HTR-8/SVneo (cell line): Measurements from ENCODE around the gene TEX19.
A peak's percentile ranks its signal among the peaks of the same experiment; 100 is the strongest.
"Not testable (repeated sequence)": the region's sequence is repeated elsewhere in the genome, so short reads cannot be mapped to it uniquely, and the experiment has no call there.

Experiments used
- DNase-seq: peaks from one replicate; pipeline ENCODE4 v3.0.0; 2011; ENCODE audit warnings: low spot score, mixed read lengths; ENCODE audit not compliant: insufficient read length
- FAIRE-seq: peaks from 2 replicates; lab custom pipeline; 2011; peaks lifted over from hg19 to GRCh38; lab: Jason Lieb, UNC

Gene TEX19

GRCh38 chr17:82373072-82373452, 14.0 kb downstream of the TEX19 start:
- not testable (repeated sequence) for FAIRE-seq, DNase-seq

DNA sequence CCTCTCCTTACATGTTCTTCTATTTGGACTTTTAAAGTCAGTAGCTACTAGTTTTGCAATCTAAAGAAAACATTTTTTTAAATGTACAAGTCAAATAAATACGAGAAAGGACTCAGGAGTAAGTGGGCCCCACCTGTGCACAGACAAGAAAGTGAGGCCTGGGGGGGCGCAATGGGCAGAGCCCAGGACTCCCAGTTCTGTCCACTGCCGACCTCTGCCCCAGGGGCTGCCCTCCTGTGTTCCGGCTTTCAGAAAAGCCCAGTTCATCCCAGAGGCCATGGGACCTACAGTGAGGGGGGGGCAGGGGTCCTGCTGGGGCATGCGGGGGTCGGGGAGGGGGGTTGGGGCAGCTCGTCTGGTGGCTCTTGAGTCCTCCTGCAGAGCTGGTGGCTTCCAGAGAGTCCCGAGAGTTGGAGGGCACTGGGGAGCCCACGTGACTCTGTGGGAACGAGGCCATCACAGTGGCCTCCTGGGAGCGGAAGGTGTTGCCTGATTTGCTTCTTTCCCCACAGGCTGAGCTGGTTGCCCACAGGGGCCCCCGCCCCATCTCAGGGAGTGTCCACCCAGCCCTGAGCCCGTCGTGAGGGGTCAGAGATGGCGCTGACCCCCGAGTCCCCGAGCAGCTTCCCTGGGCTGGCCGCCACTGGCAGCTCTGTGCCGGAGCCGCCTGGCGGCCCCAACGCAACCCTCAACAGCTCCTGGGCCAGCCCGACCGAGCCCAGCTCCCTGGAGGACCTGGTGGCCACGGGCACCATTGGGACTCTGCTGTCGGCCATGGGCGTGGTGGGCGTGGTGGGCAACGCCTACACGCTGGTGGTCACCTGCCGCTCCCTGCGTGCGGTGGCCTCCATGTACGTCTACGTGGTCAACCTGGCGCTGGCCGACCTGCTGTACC, 14.9 kb downstream of the TEX19 start:
- DNase-seq (no peak), FAIRE-seq (no peak)

DNA sequence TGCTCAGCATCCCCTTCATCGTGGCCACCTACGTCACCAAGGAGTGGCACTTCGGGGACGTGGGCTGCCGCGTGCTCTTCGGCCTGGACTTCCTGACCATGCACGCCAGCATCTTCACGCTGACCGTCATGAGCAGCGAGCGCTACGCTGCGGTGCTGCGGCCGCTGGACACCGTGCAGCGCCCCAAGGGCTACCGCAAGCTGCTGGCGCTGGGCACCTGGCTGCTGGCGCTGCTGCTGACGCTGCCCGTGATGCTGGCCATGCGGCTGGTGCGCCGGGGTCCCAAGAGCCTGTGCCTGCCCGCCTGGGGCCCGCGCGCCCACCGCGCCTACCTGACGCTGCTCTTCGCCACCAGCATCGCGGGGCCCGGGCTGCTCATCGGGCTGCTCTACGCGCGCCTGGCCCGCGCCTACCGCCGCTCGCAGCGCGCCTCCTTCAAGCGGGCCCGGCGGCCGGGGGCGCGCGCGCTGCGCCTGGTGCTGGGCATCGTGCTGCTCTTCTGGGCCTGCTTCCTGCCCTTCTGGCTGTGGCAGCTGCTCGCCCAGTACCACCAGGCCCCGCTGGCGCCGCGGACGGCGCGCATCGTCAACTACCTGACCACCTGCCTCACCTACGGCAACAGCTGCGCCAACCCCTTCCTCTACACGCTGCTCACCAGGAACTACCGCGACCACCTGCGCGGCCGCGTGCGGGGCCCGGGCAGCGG, 15.7 kb downstream of the TEX19 start:
- no peak for FAIRE-seq
- DNase-seq, result no peak

DNA sequence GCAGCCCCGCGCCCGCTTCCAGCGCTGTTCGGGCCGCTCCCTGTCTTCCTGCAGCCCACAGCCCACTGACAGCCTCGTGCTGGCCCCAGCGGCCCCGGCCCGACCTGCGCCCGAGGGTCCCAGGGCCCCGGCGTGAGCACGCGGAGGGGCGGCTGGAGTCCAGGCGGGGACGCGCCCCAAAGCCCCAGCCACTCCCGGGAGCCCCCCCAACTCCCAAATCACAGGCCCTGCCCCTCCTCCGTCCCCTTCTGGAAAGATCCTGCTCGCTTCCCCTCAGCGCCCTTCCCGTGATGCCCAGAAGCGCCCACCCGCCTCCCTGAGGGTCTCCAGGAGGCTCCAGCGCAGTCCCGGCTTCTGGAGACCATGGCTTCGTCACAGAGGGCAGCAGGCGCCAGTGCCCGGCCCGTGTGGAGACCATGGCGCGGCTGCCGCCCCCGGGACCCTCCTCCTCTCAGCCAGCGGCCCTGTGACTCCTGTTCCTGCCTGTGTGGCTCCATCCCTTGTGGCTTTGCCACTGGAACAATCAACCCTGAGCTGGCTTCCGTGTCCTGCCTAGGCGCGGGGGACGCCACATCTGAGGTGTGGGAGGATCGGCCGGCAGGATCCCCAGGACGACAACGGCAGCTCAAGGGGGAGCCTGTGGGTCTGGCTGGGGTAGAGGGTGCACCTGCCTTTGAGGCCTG, 16.5 kb downstream of the TEX19 start:
- DNase-seq (no peak), FAIRE-seq (no peak)

GRCh38 chr17:82376042-82376730, 17.1 kb downstream of the TEX19 start:
- no peak for FAIRE-seq
- no peak for DNase-seq

GRCh38 chr17:82377294-82377693, 18.2 kb downstream of the TEX19 start:
- not testable (repeated sequence) for DNase-seq, FAIRE-seq

DNA sequence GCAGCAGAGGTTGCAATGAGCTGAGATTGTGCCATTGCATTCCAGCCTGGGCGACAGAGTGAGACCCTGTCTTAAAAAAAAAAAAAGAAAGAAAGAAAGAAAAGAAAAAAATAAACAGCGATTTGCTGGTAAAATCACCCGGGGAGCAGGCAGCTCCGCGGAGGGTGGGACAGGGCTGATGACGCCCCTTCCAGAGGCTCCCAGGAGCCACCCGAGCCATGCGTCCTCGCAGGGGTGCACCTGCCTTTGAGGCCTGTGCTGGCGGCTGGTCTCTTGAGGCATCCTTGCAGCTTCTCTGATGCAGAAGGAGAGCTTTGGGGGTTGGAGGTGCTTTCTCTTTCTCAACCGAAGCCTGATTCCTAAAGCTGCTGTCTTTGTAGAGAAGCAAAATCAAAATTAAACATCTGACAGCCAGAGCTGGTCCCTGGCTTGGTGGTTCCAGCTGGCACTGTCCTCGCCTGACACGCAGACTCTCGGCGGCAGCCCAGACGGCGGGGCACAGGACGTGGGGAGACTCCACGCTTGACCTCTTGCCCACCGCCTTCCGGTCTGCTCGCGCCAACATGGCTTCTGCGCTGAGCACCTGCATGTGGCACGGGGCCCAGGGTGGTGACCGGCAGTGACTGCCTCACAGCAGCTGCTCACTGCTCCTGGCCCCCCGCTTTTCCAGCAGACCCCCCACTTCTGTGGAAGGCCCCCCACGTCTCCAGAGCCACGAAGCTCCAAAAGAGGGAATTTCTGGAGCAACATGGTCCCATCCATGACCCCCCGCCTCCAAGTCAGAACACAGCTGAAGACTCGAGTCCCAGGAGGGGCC, 19.1 kb downstream of the TEX19 start:
- DNase-seq, result no peak
- no peak for FAIRE-seq

- DNase-seq (no peak), FAIRE-seq (no peak)
Measured at GRCh38 chr17:82378741-82379021, 19.6 kb downstream of the TEX19 start.

- FAIRE-seq (peak; percentile 99), DNase-seq (no peak)
Measured at GRCh38 chr17:82380860-82381702, 22.0 kb downstream of the TEX19 start.

- not testable (repeated sequence) for FAIRE-seq
Measured at GRCh38 chr17:82381703-82382009, 22.6 kb downstream of the TEX19 start.

GRCh38 chr17:82382220-82382932, 23.3 kb downstream of the TEX19 start:
- DNase-seq, result not testable (repeated sequence)

More at GRCh38 chr17:82381703-82382009, 22.6 kb downstream of the TEX19 start:
- not testable (repeated sequence) for DNase-seq

DNA sequence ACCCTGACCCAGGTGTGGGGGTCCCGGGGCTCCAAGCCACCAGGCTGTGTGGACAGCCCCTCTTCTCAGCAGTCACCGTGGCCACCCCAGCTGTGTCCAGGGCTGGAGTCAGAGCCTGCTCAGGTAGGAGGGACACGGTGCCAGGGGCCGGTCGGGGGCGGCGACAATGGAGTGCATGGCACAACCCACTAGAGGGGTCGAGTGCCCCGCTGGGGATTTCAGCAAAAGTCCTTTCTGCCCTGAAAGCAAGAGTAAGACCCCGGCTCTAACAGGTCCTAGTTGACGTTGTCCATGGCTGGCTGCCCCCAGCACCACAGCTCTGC, 23.8 kb downstream of the TEX19 start:
- FAIRE-seq, result no peak
- DNase-seq, result no peak

More at GRCh38 chr17:82382220-82382932, 23.3 kb downstream of the TEX19 start:
- not testable (repeated sequence) for FAIRE-seq

DNA sequence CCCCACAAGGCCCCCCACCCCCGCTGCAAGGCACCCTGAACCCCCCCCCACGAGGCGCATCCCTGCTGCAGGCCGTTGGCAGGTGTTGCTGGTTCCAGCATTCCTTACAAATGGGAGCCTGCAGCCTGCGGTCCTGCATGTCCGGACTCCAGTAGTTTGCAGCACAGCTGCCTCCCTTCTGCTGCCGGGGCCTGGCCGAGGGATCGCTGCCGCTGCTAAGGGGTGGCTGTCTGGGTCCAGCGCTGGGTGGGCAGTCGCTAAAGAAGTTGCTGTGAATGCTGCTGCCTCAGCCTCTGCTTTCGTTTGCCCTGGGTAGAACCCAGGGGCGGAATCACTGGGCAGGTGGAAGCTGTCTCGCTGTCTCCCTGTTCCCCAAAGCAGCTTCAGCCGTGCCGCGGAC, 24.4 kb downstream of the TEX19 start:
- no peak for FAIRE-seq
- no peak for DNase-seq

DNA sequence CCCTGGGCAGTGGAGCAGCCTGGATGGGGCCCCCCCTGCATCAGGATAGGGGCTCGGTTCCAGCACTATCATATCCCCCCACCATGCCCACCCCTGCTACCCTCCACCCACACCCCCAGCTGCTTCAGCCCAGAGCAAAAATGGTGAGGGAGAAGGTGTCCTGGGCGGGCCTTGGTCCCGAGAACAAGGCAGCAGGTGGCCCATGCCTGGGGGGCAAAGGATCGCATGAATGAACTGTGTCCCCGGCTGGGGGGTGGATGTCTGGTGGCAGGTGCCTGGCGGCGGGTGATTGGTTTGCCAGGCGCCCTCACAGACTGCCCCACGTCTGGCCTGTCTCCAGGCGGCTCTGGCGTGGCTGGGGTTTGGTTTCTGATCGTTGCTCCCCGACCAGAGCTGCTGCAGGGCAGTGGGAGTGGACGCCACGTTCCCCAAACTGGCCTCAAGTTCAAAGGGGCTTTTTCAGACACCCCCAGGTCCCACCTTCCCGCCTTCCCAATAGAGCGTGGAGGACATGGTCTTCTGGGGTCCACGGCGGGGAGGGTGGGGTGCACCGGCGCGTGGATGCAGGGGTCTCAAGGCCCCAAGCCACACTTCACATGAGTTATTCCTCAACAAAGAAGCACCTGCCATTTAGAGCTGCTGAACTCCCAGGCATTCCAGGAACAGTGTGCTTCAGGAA, 25.1 kb downstream of the TEX19 start:
- FAIRE-seq, result no peak
- no peak for DNase-seq

- peak; percentile 59 for DNase-seq
- FAIRE-seq, result no peak
Measured at GRCh38 chr17:82384730-82385481, 25.9 kb downstream of the TEX19 start.

DNA sequence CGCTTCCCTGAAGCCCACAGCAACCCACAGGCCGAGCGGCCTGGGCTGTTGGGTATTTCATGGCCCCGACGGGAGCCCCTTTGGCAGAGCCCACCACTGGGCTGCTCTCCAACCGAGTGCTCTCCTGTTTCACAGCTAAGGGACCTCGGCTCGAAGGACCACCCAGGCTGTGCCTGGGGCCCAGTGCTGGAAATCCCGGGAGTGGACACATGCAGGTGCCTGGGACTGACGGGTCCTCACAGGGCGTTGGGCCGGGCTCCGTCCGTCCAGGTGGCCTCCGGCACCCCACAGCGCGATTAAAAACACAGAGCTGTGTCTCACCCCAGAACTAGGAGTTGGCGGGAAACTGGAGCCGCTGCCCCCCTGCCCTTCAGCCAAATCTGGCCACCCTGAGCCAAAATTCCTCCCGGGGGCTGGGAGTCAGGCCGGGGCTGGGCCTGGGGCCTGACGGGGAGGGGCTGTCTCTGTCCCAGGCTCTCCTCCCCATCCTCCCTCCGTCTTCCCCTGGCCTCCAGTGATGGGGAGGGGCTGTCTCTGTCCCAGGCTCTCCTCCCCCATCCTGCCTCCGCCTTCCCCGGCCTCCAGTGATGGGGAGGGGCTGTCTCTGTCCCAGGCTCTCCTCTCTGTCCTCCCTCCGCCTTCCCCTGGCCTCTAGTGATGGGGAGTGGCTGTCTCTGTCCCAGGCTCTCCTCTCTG, 26.7 kb downstream of the TEX19 start:
- FAIRE-seq, result no peak
- no peak for DNase-seq
